Peyer's patch (tissue), 4 donors: ENCODE measurements around the gene ENTPD3.

ENCODE experiments used
- CTCF ChIP-seq, 6 experiments: fragments of 450-650 bp in 4 of 6; fragments of 200-600 bp in 2 of 6; sonication (generic) in 1 of 6; IDR thresholded peaks; one replicate each; pipeline ENCODE4 v1.5.1; 2017 to 2019; ENCODE audit warnings: antibody characterized with exemption in 6 of 6, mild to moderate bottlenecking in 3 of 6, moderate library complexity in 1 of 6
- POLR2A ChIP-seq, 2 donors: fragments of 450-650 bp; IDR thresholded peaks; one replicate each; pipeline ENCODE4 v1.5.1; 2017; ENCODE audit warnings: antibody characterized with exemption in 2 of 2, mild to moderate bottlenecking in 2 of 2, moderate library complexity in 2 of 2

GRCh38 chr3:40387895-40388254, 891 bp downstream of the ENTPD3 start:
- TF ChIP-seq CTCF (IDR thresholded peaks at IDR 0.05) = no peak
- TF ChIP-seq POLR2A (IDR thresholded peaks at IDR 0.05) = no peak
